Lower leg skin (tissue), 4 donors: ENCODE data around the gene PDE8B. TPM values are rescaled to one million over a fixed set of nuclear protein-coding genes. Genes with fewer than 3 reads are reported as not detected.

Experiments
- DNase-seq, 2 donors: peaks; one replicate each; pipeline ENCODE4 v3.0.0-alpha.2; 2019; ENCODE audit warnings: low spot score in 2 of 2
- H3K4me3 ChIP-seq: fragments of 200-600 bp; sonication (generic); 2 replicates; pipeline ENCODE4 v1.5.1; 2017; ENCODE audit warnings: mild to moderate bottlenecking, low read depth; ENCODE audit not compliant: poor library complexity, severe bottlenecking
- CTCF ChIP-seq, 3 donors: fragments of 450-650 bp; IDR thresholded peaks; one replicate each; pipeline ENCODE4 v1.5.1; 2016; ENCODE audit warnings: antibody characterized with exemption in 3 of 3, mild to moderate bottlenecking in 3 of 3, moderate library complexity in 2 of 3
- POLR2A ChIP-seq, 2 donors: fragments of 450-650 bp; IDR thresholded peaks; one replicate each; pipeline ENCODE4 v1.6.1; 2016 to 2017; ENCODE audit warnings: antibody characterized with exemption in 2 of 2, mild to moderate bottlenecking in 1 of 2, moderate library complexity in 1 of 2
- WGBS, 2 donors: methylation state at CpG; one replicate each; pipeline ENCODE4 v1.1.5; 2018; 5-methylcytosine and 5-hydroxymethylcytosine counted together
- intact Hi-C: fragments of 100-400 bp; cut with DNase I; formaldehyde crosslinking; loops from one replicate; pipeline ENCODE4 v1.15.0; 2023; ENCODE audit warnings: low total_unique reads
- total RNA-seq, 4 donors: library from RNA; depleted of rRNA; stranded (reverse); fragments of >200 nt; gene quantifications; one replicate each; pipeline ENCODE4 v1.1.0, GENCODE V29; 2016

Gene PDE8B
- total RNA-seq, 4 donors from 2014 or later = 2.3 to 4.5 (median 2.6) TPM

DNA sequence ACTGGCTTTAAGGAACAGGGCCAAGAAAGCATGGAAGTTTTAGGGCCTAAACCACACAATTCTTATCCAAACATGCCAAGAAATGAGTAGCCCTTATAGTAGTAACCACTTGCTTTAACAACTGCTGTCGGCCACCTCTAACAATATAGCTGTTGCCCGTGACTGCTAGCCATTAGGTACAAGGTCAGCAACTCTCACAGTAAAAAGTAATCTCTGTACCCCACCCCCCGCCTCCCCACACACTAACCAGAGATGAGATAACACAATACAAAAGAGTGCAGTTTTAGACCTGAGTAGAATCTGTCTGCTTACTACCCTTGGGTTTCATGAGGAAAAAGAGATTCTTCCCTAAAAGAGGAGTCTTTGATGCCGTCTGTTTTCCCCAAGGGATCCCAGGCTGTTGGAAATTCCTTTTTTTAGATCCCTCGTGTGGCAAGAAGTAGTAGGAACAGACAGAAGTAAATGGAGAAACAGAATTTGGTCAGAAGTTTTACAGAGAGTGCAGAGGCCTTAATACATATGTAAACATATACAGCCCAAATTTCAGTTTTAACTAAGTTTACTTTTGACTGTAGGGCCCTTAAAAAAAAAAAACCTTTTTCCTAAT, 187.3 kb downstream of the PDE8B start:
- TF ChIP-seq POLR2A (IDR thresholded peaks at IDR 0.05) (no peak), CTCF (IDR thresholded peaks at IDR 0.05) (no peak)
- DNase-seq = no peak
- 80% methylated on average over 5 of the region's 5 CpGs for whole genome bisulfite sequencing, 2 donors
- H3K4me3 ChIP-seq = no peak overlapping the region
- intact Hi-C loops = no loop called here

DNA sequence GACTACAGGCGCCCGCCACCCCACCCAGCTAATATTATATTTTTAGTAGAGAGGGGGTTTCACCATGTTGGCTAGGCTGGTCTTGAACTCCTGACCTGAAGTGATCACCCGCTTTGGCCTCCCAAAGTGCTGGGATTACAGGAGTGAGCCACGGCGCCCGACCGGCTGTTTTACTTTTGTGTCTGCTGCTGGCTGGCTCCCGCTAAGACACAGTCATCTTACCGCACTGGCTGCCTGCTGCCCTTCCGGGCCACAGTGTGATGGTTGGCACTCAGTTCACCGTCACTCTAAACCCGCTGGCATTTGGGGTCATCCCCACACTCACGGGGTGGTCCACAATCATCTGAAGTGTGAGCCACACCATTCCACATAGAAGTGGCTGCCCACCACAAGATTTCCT, 188.0 kb downstream of the PDE8B start:
- intact Hi-C loops = no loop called here
- no peak for TF ChIP-seq POLR2A (IDR thresholded peaks at IDR 0.05)
- TF ChIP-seq CTCF (IDR thresholded peaks at IDR 0.05) = no peak
- 90 to 97% methylated on average over 11 to 13 of the region's 13 CpGs for WGBS, 2 donors
- no peak for DNase-seq
- no peak overlapping the region for H3K4me3 ChIP-seq

DNA sequence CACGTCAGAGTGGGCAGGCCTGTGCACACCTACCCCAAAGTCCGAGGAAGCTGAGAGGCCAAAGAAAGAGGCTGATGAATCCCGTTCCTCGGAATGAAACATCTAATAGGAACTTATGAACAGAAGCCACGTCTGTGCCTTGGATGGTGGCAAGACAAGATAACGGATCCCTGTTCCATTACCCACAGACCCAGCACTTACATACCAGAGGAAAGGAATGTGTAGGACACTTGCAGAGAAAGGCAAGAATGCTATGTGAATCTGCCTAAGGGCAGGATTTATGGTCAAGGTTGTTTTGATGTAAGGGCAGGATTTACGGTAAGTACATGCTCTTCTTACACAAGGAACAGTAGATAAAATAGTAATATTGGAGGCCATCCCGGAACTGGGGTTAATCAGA, 188.4 kb downstream of the PDE8B start:
- no peak for DNase-seq
- 84 to 95% methylated on average over 8 of the region's 8 CpGs for WGBS, 2 donors
- no peak for TF ChIP-seq CTCF (IDR thresholded peaks at IDR 0.05)
- no peak overlapping the region for H3K4me3 ChIP-seq
- intact Hi-C loops = no loop called here

DNA sequence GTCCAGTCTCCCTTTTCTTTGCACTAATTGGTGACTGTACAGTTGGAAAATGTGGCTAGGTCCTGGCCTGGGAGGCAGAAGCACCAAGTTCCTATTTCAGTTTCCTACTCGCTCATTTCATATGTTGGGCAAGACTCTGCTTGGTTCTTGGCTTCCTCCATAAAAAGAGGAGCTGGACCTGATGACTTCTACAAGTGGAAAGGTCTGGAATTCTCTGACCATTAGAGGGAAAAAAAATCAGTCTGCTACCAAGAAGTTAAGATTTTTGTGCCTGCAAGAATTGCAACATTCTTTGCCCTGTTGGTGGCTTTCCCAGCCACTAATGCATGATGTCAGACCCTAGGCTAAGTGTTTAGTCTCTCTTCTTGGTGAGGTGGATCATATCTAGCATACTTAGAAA, 190.2 kb downstream of the PDE8B start:
- WGBS, 2 donors = 59 to 70% methylated on average over 1 of the region's 1 CpG
- intact Hi-C loops = no loop called here
- no peak for DNase-seq

DNA sequence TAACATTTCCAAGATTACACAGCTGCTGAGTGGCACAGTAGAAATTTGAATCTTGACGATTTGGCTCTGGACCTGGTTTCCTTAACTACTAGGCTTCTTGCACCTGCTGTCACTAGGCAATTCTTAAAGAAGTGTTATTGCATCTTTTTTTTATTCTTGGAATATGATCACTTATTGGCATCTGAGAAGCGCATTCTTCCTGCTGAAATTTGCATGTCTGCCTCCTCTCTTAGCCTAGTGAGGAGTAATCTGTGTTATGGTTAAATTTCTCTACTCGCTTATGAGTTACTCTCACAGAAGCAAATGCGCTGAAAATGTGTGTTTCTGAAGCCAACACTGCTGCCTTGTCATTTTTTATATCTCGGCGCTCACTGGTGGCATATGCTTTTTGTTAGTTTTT, 192.3 kb downstream of the PDE8B start:
- no peak overlapping the region for H3K4me3 ChIP-seq
- intact Hi-C loops = no loop called here
- WGBS, 2 donors = 70 to 76% methylated on average over 6 of the region's 6 CpGs
- DNase-seq = no peak
- no peak for TF ChIP-seq POLR2A (IDR thresholded peaks at IDR 0.05)

More for the DNA sequence above, 190.2 kb downstream of the PDE8B start:
- H3K4me3 ChIP-seq = no peak overlapping the region
- TF ChIP-seq POLR2A (IDR thresholded peaks at IDR 0.05) (no peak), CTCF (IDR thresholded peaks at IDR 0.05) (no peak)

DNA sequence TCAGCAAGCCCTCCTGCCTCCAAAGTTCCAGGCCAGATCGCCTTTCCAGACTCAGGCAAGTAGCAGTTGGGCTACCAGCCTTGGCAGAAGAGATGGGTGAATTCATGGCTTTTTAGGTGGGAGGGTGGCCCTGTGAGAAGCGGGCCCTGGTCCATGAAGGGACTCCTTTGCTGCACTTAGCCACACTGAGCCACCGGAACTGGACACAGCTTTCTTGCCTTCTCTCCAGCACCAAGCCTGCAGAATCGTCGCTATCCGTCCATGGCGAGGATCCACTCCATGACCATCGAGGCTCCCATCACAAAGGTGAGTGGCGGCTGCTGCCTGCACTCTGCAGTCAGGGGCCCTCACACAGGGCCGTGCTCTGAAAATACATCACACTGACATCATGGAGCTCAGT, 196.7 kb downstream of the PDE8B start:
- DNase-seq = no peak
- no peak for TF ChIP-seq CTCF (IDR thresholded peaks at IDR 0.05)
- no peak for TF ChIP-seq POLR2A (IDR thresholded peaks at IDR 0.05)
- WGBS, 2 donors = 94 to 95% methylated on average over 9 to 10 of the region's 10 CpGs
- intact Hi-C loops = no loop called here
- H3K4me3 ChIP-seq = no peak overlapping the region
